ENCODE results near the gene ADAMTSL3. TPM values are rescaled to one million over a fixed set of nuclear protein-coding genes. Genes with fewer than 3 reads are reported as not detected.

Gene ADAMTSL3
- total RNA-seq, 1 experiment from 2014 or later: 0.05 TPM

GRCh38 chr15:83919978-83920510 is 266.1 kb downstream of the ADAMTSL3 start:
- ATAC-seq (no peak), DNase-seq (ENCODE audit: low read depth, low spot score) (no peak)
- no peak overlapping the region for H3K27ac ChIP-seq (ENCODE audit: low read depth, low read length)
- TF ChIP-seq FOSL1 (IDR thresholded peaks at IDR 0.05; ENCODE audit: low read depth) (no peak), EZH2phosphoT487 (IDR thresholded peaks at IDR 0.05; ENCODE audit: borderline replicate concordance) (no peak), ZBTB33 (IDR thresholded peaks at IDR 0.05; ENCODE audit: extremely low read depth, insufficient replicate concordance, low read length) (no peak), YY1 (IDR thresholded peaks at IDR 0.05; ENCODE audit: extremely low read depth, insufficient replicate concordance, low read depth, low read length) (no peak), EZH2 (IDR thresholded peaks at IDR 0.05) (no peak), MAX (IDR thresholded peaks at IDR 0.05) (no peak), SRF (IDR thresholded peaks at IDR 0.05; ENCODE audit: low read depth) (no peak), EGR1 (IDR thresholded peaks at IDR 0.05; ENCODE audit: low read depth) (no peak), POLR2AphosphoS5 (IDR thresholded peaks at IDR 0.05; ENCODE audit: low read depth, low read length) (no peak), ZNF274 (IDR thresholded peaks at IDR 0.05; ENCODE audit: low read depth, low read length) (no peak), TCF7L2 (IDR thresholded peaks at IDR 0.05; ENCODE audit: borderline replicate concordance, extremely low read depth, insufficient read depth, insufficient read length) (no peak), SP1 (IDR thresholded peaks at IDR 0.05; ENCODE audit: low read depth) (no peak), ATF3 (IDR thresholded peaks at IDR 0.05) (no peak), CBX3 (IDR thresholded peaks at IDR 0.05; ENCODE audit: low read depth) (no peak), POLR2A (IDR thresholded peaks at IDR 0.05; ENCODE audit: borderline replicate concordance, extremely low read depth, insufficient read depth, insufficient read length) (no peak), REST (IDR thresholded peaks at IDR 0.05; ENCODE audit: low read depth) (no peak)
- ChIA-PET CTCF (no interaction called here), POLR2A (no interaction called here), RAD21 (ENCODE audit: low non-redundant PET in 1 of 2, low total read pairs in 2 of 2, uncharacterized antibody in 2 of 2, unreplicated experiment in 2 of 2) (no interaction called here)
- no TSS peak for BruUV-seq (replicated peaks)
- H3K4me1 ChIP-seq (ENCODE audit: control insufficient read depth in 1 of 2, insufficient read depth in 2 of 2, low read length in 2 of 2): no peaks in the 10 kb centered on the region
- H3K36me3 ChIP-seq (ENCODE audit: control insufficient read depth in 1 of 2, insufficient read depth in 2 of 2, low read length in 2 of 2): no peaks in the 10 kb centered on the region
- H3K4me3 ChIP-seq (replicated peaks in 1 of 2; ENCODE audit: low read depth in 1 of 2, low read length in 2 of 2): no peak overlapping the region
- H3K4me2 ChIP-seq (ENCODE audit: low read length): no peak overlapping the region
- no peaks in the 10 kb centered on the region for H3K9me2 ChIP-seq (ENCODE audit: insufficient read depth)
- no peak overlapping the region for H2AFZ ChIP-seq (ENCODE audit: low read depth, low read length, poor library complexity, severe bottlenecking)
- no peaks in the 10 kb centered on the region for H4K20me1 ChIP-seq (ENCODE audit: insufficient read depth)
- H3K79me2 ChIP-seq (ENCODE audit: insufficient read depth, low read length): no peaks in the 10 kb centered on the region
- intact Hi-C loops (cut with micrococcal nuclease): no loop called here
- H3K9me3 ChIP-seq (ENCODE audit: control insufficient read depth in 1 of 2, insufficient read depth in 1 of 2, low read depth in 1 of 2, low read length in 2 of 2): no peaks in the 10 kb centered on the region
- no peak overlapping the region for H3K9ac ChIP-seq (ENCODE audit: low read length)
- H3K27me3 ChIP-seq (ENCODE audit: insufficient read depth, low read length): peaks cover 7% of the 10 kb centered on the region

Data from HCT116 (cell line).